ENCODE data around the gene SPANXN5.
"Not testable (repeated sequence)": the region's sequence is repeated elsewhere in the genome, so short reads cannot be mapped to it uniquely, and the experiment has no call there.

The SPANXN5 gene, protein sequence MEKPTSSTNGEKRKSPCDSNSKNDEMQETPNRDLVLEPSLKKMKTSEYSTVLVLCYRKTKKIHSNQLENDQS

DNA sequence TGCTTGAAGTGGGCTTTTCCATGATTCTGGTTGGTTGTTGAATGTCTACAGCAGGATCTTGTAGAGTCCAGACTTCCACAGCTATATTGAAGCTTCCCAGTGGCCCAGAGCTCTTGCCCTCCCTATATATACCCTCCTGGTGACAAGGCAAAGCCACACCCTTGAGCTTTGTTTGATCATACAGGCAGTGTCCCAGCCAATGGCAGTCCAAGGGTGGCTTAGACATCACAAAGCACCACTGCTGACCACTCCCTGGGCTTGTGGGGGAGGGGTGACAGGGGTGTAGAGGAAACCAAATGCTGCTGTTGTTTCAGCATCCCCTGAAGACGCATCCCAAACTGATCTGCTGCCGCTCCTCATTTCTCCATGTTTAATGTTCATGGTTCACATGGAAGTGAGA, at the start of gene SPANXN5:
Gene SPANXN5 (minus strand): TSS at position 101 of the 400 bp plus-strand sequence. CDS start 79 bp downstream, at position 22.
- not testable (repeated sequence) for DNase-seq

DNA sequence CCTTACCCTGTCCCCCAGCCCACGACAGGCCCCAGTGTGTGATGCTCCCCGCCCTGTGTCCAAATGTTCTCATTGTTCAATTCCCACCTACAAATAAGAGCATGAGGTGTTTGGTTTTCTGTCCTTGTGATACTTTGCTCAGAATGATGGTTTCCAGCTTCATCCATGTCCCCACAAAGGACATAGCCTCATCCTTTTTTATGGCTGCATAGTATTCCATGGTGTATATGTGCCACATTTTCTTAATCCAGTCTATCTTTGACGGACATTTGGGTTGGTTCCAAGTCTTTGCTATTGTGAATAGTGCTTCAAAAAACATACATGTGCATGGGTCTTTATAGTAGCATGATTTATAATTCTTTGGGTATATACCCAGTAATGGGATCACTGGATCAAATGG, 46.4 kb upstream of the SPANXN5 start:
- not testable (repeated sequence) for DNase-seq

DNA sequence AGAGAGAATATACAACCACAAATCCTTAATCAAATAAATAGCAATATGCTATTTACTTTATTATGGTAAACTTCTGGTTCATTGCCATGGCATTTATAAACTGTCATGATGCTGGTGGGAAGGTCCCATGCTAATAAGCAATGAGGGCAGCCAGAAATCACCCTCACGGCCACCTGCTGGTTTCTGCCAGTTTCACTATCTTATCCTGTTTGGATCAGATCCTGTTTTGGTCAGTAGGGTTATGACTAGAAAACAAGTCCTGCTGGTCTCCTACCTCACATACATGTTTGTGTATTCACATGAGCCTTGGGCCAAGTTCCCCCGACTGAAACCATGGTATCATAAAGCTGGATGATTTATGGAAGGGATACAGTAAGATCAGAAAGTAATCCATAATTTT, 41.9 kb upstream of the SPANXN5 start:
- DNase-seq = no peak

DNA sequence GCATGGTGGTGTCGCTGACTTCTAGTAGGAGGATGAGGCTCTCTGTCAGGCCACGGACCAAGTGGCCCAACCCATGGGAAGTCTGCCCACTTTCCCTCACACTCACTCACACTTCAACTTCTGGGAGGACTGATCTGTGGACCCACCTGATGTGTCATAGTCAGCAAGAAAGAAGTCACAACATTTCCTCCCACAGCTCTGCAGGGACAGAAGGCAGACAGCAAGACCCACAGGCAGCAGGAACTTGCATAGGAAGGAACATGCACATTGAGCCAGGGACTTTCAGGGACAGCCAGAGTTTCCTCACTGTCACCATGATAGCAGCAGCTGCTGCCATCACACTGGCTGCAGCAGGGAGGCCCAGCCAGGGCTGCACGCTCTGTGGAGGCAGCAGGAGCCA, 33.3 kb upstream of the SPANXN5 start:
- DNase-seq = no peak

DNA sequence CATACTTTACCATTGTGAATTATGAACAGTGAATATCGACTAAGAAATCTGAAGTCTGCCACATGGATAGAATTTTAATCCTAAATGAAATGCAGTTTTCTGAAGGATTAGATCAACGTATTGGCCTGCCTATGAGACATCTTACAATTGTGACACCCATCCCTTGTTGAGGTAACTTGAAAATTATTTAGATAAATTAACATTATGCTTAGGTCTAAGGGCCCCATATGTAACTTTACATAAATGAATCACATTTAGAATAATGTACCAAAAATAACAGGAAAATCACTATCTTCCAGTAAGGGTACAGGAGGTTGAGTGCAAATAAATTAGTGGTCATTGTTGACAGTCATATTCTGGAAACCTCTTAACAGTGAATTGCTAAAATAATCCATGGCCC, 27.4 kb upstream of the SPANXN5 start:
- no peak for DNase-seq

DNA sequence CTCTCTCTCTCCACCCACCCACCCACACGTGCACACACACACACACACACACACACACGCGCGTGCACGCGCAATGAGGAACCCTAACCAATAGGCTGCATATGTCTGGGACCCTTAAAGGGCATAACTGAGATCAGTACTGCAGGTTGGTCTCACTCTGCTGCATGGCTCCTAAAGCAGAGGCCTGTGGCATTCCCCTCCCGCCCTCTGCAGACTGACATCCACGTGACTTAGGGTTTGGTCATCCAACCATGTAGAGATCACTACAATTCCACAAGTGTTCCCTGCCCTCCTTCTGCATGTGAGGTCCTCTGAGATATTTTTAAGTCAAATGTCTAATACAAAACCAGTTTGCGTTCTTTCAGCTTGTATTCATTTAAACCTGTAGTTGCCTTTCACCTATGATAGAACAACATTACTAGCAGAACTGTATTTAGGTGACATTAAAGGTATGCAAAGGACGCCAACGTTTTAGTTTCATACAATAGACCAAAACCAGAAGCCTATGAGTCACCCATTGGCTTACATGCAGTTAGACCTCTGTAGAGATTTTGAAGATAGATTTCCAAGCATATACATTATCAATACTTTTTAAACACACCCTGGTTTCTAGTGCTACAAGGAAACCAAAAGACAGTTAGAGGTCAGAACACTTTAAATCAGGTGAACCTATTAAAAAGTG, 24.0 kb upstream of the SPANXN5 start:
- DNase-seq = no peak

DNA sequence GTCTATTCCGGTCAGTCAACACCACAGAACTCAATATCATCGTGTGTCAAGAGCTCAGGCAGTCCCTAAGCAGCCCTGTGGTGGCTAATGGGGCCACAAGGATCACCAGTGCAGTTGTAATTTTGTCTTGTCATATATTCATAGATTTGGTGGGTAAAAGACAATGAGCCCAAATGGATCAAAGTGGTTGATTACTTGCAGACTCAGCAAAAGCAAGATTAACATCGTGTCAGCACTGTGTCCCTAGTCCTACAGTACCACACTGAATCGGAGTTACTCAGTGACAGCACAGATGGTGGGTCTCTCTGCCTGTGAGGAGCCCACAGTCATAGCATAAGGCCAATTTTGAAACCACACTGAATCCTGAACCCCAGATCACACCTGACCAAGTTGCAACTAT, 22.6 kb upstream of the SPANXN5 start:
- no peak for DNase-seq

DNA sequence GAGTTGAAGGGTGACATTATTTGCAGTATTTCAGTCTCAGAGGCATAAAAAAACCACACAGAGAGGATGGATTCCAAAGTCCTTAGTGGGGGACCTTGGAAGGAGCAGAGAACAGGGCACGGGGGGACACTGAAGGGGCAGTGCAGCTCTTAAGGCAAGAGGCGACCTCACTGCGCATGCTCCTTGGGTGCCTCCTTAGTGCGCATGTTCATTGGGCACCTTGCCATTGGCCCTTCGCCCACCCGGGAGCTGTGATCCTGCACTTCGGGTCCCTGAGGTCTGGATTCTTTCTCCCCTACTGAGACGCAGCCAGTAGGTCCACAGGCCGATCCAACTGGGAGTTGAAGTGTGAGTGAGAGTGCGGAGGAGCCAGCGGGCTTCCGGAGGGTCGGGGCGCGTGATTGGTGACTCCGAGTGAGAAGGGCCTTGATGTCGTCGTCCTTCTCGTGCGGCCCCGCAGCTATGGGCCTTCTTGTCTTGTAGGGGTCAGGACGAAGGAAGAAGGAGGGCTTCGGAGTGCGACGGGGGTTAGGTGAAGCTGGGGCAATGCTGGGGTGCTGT, 13.9 kb upstream of the SPANXN5 start, which contains the start of gene XAGE5:
Gene XAGE5 (plus strand): TSS at position 223 of the 561 bp plus-strand sequence. CDS start 1,280 bp downstream, outside the sequence.
- no peak for DNase-seq

DNA sequence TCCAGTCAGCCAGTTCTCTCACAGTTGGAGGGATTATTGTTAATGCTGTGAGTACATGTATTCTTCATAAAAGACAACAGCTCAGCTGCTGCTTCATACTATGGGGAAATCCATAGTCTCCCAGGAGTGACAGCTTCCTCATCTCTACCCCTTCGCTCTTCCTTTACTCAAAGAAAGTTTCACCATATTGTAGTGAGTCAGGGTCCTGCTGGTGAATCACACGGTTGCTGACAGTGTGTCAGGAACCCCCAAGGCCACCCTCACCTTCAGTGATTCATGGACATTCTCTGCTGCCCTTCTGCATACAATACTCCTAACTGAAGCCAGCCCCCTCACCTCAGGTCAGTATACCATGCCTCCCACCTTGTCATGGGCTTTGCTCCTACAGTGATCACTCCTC, 7.6 kb upstream of the SPANXN5 start:
- not testable (repeated sequence) for DNase-seq

DNA sequence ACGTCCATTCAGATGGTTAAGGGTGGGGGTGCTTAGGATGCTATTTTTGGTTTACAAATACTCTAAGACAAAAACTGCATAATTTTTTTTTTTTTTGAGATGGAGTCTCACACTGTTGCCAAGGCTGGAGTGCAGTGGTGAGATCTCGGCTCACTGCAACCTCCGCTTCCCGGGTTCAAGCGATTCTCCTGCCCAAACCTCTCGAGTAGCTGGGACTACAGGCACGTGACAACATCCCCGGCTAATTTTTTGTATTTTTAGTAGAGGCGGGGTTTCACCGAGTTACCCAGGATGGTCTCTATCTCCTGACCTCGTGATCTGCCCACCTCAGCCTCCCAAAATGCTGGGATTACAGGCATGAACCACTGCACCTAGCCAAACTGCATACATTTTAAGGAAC, 23.7 kb downstream of the SPANXN5 start:
- DNase-seq = not testable (repeated sequence)

DNA sequence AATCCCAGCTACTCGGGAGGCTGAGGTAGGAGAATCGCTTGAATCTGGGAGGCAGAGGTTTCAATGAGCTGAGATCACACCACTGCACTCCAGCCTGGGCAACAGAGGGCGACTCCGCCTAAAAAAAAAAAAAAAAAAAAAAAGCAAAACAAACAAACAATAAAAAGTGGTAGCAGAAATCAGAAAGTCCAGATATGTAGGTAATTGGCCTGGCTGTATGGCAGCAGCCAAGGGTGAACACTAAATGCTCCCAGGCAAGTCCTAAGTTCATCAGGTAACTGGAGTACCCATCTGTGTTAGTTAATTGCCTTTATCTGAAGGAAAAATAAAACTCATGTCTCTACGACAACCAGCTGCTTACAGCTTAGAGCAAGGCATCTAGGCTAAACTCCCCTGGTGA, 31.2 kb downstream of the SPANXN5 start:
- not testable (repeated sequence) for DNase-seq

DNA sequence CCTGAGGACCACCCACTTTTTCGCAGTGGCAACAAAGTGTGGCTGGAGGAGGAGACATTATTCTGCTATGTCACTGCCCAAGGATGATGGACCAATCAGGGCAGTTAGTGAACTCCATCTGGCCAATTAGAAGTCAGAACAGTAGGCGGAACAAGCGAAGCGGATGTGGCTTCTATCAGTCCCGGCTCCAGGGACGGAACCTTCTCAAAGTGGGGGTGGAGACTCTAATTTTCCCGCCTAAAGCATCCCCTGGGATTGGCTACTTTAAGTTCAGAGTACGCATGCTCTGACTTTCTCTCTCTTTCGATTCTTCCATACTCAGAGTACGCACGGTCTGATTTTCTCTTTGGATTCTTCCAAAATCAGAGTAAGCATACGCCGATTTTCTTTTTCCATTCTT, 46.3 kb downstream of the SPANXN5 start, which contains the start of gene SSX2B:
Gene SSX2B (plus strand): TSS at position 301 of the 400 bp plus-strand sequence. CDS start 1,429 bp downstream, outside the sequence.
- not testable (repeated sequence) for DNase-seq

All from activated naive CD4-positive, alpha-beta T cell treated with anti-CD3 and anti-CD28 coated beads, Interleukin-2, amount 50 U/mL, for 16 hours (primary cell).